ENCODE results near the gene NIPSNAP3A. TPM values are rescaled to one million over a fixed set of nuclear protein-coding genes. Genes with fewer than 3 reads are reported as not detected.
"Not testable (repeated sequence)": the region's sequence is repeated elsewhere in the genome, so short reads cannot be mapped to it uniquely, and the experiment has no call there.

The NIPSNAP3A gene
- total RNA-seq (2014; rRNA removed; shearing (Covaris generic)): 19.0 and 20.4 TPM in 2 replicates

DNA sequence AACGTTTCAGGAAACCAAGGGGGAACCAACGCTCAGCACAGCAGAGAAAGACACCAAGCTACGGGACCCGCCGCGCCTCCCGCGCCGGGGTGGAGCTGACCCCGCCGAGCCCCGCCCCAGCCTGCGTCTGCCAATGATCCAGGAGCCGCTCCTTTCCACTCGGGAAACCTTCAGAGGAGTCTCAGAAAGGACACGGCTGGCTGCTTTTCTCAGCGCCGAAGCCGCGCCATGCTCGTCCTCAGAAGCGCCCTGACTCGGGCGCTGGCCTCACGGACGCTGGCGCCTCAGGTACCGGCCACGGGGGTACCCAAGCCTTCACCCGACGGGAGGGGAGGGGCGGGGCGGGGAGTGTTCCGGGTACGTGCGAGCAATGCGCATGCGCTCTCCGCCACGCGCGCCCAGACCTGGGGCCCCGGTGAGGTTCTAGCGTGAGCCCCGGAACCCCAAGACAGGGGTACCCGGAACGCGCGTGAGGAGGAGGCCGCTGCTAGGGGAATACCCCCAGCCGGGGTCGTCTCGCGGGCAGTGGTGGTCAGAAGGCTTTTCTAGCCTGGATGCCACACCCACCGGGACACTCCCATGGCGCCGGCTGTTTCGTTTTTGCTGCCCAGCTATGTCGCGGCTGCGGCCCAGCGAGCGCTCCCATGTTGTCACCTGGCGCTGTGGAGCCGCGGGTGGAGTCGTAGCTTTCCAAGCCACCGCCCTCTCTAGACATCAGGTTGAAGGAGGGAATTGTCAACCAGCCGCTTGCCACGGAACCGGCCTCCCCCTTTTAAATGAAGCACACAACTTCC is at the start of gene NIPSNAP3A:
Gene NIPSNAP3A (plus strand): TSS at position 119 of the 794 bp plus-strand sequence. CDS start 110 bp downstream, at position 229.
- H3K4me3 ChIP-seq (ENCODE audit: insufficient read depth, low read depth, low read length): peak within 1 kb of the TSS; percentile 84
- peak; percentile 91 for DNase-seq
- no peaks in the 10 kb centered on the region for H3K27me3 ChIP-seq (ENCODE audit: control insufficient read depth, insufficient read depth, low read length)
- no peaks in the 10 kb centered on the region for H3K36me3 ChIP-seq (replicated peaks; ENCODE audit: control insufficient read depth, insufficient read depth, low read length)

- Histone ChIP-seq H3K27me3 (ENCODE audit: control insufficient read depth, insufficient read depth, low read length) (no peaks in the 10 kb centered on the region), H3K4me3 (ENCODE audit: insufficient read depth, low read depth, low read length) (no peak overlapping the region), H3K36me3 (replicated peaks; ENCODE audit: control insufficient read depth, insufficient read depth, low read length) (no peaks in the 10 kb centered on the region)
- DNase-seq: no peak
Measured at GRCh38 chr9:104700306-104700705, 47.2 kb upstream of the NIPSNAP3A start.

- H3K4me3 ChIP-seq (ENCODE audit: insufficient read depth, low read depth, low read length); DNase-seq; H3K27me3 ChIP-seq (ENCODE audit: control insufficient read depth, insufficient read depth, low read length); H3K36me3 ChIP-seq (replicated peaks; ENCODE audit: control insufficient read depth, insufficient read depth, low read length): not testable (repeated sequence)
Measured at GRCh38 chr9:104708737-104709136, 38.7 kb upstream of the NIPSNAP3A start.

DNA sequence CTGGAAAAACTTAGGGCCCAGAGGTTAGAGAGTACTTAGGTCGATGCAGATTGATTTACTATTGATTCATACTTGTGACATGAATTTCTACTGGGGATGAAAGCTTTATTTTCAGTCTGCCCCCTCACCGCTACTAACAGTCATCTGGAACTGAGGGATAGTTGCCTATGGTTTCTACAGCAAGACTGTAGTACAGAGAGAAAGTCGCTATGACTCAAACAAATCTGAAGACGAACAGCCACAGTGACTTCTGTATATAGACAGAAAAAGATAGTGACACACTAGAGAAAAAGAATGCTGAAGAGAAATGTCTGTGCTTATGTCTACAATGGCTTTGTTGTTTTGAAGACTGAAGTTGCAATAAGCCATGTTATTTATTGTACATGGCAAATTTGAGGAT is 35.9 kb upstream of the NIPSNAP3A start:
- H3K27me3 ChIP-seq (ENCODE audit: control insufficient read depth, insufficient read depth, low read length): no peaks in the 10 kb centered on the region
- DNase-seq: no peak
- H3K4me3 ChIP-seq (ENCODE audit: insufficient read depth, low read depth, low read length): no peak overlapping the region
- H3K36me3 ChIP-seq (replicated peaks; ENCODE audit: control insufficient read depth, insufficient read depth, low read length): no peaks in the 10 kb centered on the region

DNA sequence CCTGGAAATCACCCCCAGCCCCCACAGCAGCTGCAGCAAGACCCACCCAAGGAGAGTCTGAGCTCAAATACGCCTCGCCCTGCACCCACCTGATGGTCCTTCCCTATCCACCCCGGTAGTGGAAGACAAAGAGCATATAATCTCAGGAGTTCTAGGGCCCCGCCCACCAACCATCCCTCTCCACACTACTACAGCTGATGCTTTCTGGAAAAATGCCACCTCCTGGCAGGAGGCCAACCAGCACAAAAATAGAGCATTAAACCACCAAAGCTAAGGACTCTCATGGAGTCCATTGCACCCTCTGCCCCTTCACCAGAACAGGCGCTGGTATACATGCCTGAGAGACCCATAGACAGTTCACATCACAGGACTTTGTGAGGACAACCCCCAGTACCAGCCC is 22.5 kb upstream of the NIPSNAP3A start:
- DNase-seq: no peak
- Histone ChIP-seq H3K27me3 (ENCODE audit: control insufficient read depth, insufficient read depth, low read length) (no peaks in the 10 kb centered on the region), H3K36me3 (replicated peaks; ENCODE audit: control insufficient read depth, insufficient read depth, low read length) (no peaks in the 10 kb centered on the region), H3K4me3 (ENCODE audit: insufficient read depth, low read depth, low read length) (no peak overlapping the region)

GRCh38 chr9:104738452-104738851 is 9.0 kb upstream of the NIPSNAP3A start:
- H3K4me3 ChIP-seq (ENCODE audit: insufficient read depth, low read depth, low read length): no peak overlapping the region
- DNase-seq: no peak
- H3K27me3 ChIP-seq (ENCODE audit: control insufficient read depth, insufficient read depth, low read length): no peaks in the 10 kb centered on the region
- H3K36me3 ChIP-seq (replicated peaks; ENCODE audit: control insufficient read depth, insufficient read depth, low read length): no peaks in the 10 kb centered on the region

DNA sequence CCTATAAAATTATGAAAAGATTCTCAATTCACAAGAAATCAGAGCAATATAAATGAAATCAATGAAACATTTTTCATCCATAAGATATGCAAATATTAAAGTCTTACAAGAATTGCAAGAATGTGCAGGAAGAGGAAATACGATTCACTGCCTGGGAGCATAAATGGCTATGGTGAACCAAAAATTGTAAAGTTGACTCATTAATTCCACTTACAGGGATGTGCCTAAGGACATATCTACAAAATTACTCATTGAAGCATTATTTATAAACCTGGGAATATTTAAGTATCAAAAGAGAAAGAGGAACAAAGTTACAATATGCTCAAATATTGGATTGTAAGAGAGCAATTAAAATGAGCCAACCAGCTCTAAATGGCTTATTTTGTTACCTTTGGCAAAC is 6.9 kb upstream of the NIPSNAP3A start:
- Histone ChIP-seq H3K36me3 (replicated peaks; ENCODE audit: control insufficient read depth, insufficient read depth, low read length) (no peaks in the 10 kb centered on the region), H3K4me3 (ENCODE audit: insufficient read depth, low read depth, low read length) (no peak overlapping the region), H3K27me3 (ENCODE audit: control insufficient read depth, insufficient read depth, low read length) (no peaks in the 10 kb centered on the region)
- no peak for DNase-seq

DNA sequence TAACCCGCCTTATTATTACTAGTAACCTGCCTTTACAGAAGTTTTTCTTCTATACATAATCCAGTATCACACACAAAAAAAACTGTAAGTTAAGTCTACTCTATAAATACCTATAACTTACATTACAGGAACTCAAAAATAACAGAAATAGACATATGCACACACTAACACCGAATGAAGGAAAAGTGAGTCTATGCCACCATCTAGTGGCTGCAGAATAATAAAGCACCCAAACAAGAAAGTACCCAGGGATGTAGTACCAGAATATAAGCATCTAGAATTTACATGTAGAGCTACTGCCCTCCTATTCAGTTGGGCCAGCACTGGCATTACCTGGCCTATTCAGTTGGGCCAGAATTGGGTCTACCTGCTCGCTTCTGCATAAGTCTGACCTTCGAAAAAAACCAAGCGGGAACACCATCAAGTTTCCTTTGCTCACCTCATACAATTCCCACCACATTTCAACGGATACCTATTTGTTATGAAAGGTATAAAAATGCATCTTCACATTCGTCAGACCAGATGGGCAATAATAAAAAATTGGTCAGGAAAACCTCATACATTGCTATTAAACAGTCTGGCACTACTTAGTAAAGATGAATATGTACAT is 4.0 kb upstream of the NIPSNAP3A start:
- Histone ChIP-seq H3K4me3 (ENCODE audit: insufficient read depth, low read depth, low read length) (no peak overlapping the region), H3K27me3 (ENCODE audit: control insufficient read depth, insufficient read depth, low read length) (no peaks in the 10 kb centered on the region), H3K36me3 (replicated peaks; ENCODE audit: control insufficient read depth, insufficient read depth, low read length) (no peaks in the 10 kb centered on the region)
- DNase-seq: peak; percentile 61

DNA sequence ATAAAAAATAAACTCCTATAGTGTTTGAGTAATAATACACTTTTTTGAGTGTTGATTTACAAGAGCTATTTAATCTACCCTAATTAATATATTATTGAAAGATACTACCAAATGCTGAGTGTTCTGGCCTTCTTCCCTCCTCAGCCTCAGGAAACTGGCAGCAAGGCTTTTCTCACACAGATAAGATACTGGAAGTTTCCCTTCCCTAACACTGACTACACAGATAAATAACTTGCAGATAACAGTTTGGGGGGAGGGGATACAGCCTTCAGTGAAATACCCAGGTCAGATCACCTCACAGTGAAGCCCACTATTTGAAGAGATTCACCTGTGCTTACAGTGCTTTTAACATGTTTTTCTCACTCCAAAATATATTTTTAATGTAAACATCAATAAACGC is 1.6 kb upstream of the NIPSNAP3A start:
- Histone ChIP-seq H3K36me3 (replicated peaks; ENCODE audit: control insufficient read depth, insufficient read depth, low read length) (no peaks in the 10 kb centered on the region), H3K4me3 (ENCODE audit: insufficient read depth, low read depth, low read length) (no peak overlapping the region), H3K27me3 (ENCODE audit: control insufficient read depth, insufficient read depth, low read length) (no peaks in the 10 kb centered on the region)
- no peak for DNase-seq

DNA sequence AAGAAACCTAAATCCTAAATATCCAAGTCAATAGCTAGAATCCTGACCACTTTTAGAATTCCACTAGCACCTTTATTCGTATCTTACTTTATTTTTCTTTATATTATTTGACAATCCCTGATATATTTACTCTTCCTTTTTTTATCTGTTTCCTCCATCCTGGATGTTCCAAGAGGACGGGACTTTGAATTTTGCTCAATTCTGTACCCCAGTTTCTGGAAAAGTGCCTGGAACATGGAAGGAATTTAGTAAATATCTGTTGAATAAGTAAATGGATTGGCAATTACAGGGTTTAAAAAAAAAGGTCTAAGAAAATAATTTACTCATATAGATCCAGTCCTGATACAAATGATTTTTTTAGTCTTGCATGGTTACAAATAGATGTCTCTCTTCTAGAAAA is 1.2 kb upstream of the NIPSNAP3A start:
- DNase-seq: no peak
- Histone ChIP-seq H3K4me3 (ENCODE audit: insufficient read depth, low read depth, low read length) (no peak overlapping the region), H3K36me3 (replicated peaks; ENCODE audit: control insufficient read depth, insufficient read depth, low read length) (no peaks in the 10 kb centered on the region), H3K27me3 (ENCODE audit: control insufficient read depth, insufficient read depth, low read length) (no peaks in the 10 kb centered on the region)

DNA sequence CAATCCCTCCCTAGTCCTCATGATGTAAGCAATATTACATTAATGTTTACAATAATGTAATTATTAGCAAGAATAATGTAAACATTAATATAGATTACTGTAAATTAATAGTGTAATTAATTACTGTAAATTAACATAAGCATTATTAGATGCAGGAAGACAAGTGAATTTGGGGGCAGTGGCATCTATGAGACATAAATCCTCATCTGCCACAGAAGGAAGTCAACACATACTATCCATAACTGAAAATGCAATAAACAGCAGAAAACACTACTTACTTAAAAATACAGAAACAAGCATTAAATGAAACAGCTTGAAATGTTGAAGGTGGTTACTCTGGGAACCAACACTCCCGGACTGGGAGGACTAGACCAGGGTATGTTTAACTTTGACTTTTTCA is 685 bp upstream of the NIPSNAP3A start:
- no peak for DNase-seq
- Histone ChIP-seq H3K4me3 (ENCODE audit: insufficient read depth, low read depth, low read length) (peak overlapping the region; percentile 84), H3K27me3 (ENCODE audit: control insufficient read depth, insufficient read depth, low read length) (no peaks in the 10 kb centered on the region), H3K36me3 (replicated peaks; ENCODE audit: control insufficient read depth, insufficient read depth, low read length) (no peaks in the 10 kb centered on the region)

GRCh38 chr9:104747245-104747564 is 278 bp upstream of the NIPSNAP3A start:
- H3K27me3 ChIP-seq (ENCODE audit: control insufficient read depth, insufficient read depth, low read length): no peaks in the 10 kb centered on the region
- H3K4me3 ChIP-seq (ENCODE audit: insufficient read depth, low read depth, low read length): peak overlapping the region; percentile 84
- no peak for DNase-seq

DNA sequence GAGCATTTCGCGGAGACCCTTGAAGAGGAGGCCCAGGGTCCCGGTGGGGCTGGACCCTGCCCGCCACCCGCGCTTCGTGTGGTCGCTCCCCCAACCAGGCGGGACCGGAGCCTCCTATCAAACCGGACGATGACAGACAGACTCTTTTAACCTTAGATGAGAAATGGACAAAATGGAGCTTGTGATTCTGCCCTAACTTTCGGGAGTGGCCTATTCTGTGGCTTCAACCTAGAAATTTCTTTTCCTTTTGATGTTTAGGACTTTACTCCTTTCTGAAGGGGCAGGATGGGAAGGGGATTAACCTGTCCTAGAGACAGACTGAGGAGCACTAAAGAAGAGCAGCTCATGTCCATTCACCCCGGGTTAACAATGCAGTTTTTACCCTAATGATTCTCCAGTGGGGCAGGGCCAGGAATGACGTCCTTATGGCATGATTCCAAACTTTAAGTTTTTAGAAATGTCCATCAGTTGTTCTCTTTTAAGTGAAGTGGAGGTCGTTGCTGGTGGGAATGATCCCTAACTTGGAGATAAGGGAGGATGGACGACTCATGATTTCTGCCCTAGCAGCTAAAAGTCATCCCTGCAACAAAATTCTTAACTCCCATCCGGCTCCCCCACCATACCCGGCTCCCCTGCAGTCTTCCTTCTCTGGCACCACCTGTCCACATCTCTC is 1.0 kb downstream of the NIPSNAP3A start:
- peak overlapping the region; percentile 84 for H3K4me3 ChIP-seq (ENCODE audit: insufficient read depth, low read depth, low read length)
- H3K36me3 ChIP-seq (replicated peaks; ENCODE audit: control insufficient read depth, insufficient read depth, low read length): no peaks in the 10 kb centered on the region
- no peak for DNase-seq
- H3K27me3 ChIP-seq (ENCODE audit: control insufficient read depth, insufficient read depth, low read length): no peaks in the 10 kb centered on the region

More at GRCh38 chr9:104747245-104747564, 278 bp upstream of the NIPSNAP3A start:
- H3K36me3 ChIP-seq (replicated peaks; ENCODE audit: control insufficient read depth, insufficient read depth, low read length): no peaks in the 10 kb centered on the region

DNA sequence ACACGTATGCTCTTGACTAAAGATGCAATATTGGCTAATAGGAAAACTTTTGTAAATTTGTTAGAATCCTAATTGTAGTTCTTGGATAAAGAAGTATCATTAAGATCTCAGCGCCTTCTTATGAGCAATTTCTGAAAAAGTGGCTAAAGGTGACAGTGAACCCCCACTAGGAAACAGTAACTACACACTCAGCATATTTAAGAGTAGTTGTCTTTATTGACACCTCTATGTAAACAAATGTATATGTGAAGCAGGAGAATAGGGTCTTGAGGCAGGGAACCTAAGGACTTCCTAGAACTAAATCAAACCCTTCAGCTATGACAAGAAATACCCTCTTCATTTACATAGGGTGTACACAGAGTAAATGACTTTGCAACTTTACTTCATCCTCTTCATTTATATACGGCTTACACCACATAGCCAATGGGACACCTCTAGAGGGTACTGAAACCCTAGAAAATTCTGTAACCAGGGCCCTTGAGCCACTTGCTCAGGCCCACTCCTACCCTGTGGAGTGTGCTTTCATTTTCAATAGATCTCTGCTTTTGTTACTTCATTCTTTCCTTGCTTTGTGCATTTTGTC is 2.8 kb downstream of the NIPSNAP3A start:
- Histone ChIP-seq H3K36me3 (replicated peaks; ENCODE audit: control insufficient read depth, insufficient read depth, low read length) (no peaks in the 10 kb centered on the region), H3K4me3 (ENCODE audit: insufficient read depth, low read depth, low read length) (no peak overlapping the region), H3K27me3 (ENCODE audit: control insufficient read depth, insufficient read depth, low read length) (no peaks in the 10 kb centered on the region)
- no peak for DNase-seq

GRCh38 chr9:104758974-104759373 is 11.5 kb downstream of the NIPSNAP3A start:
- Histone ChIP-seq H3K27me3 (ENCODE audit: control insufficient read depth, insufficient read depth, low read length) (peaks cover 7% of the 10 kb centered on the region), H3K4me3 (ENCODE audit: insufficient read depth, low read depth, low read length) (no peak overlapping the region), H3K36me3 (replicated peaks; ENCODE audit: control insufficient read depth, insufficient read depth, low read length) (no peaks in the 10 kb centered on the region)
- DNase-seq: no peak

Measured in H7 (cell line).